PFSK-1 (cell line): Measurements from ENCODE around the gene SH3PXD2A.

Experiments
- FOXP2 ChIP-seq: optimal IDR thresholded peaks from 2 replicates; pipeline ENCODE3; 2011; ENCODE audit warnings: borderline replicate concordance, control low read depth, inconsistent platforms; ENCODE audit not compliant: insufficient read depth; ENCODE audit errors: extremely low read length, extremely low read depth
- POLR2AphosphoS5 ChIP-seq: IDR thresholded peaks from 2 replicates; pipeline ENCODE4 v1.6.1; 2012; ENCODE audit warnings: low read depth, mild to moderate bottlenecking, control low read depth, low read length, moderate library complexity
- SIN3A ChIP-seq: IDR thresholded peaks from 2 replicates; pipeline ENCODE4 v1.6.1; 2012; ENCODE audit warnings: mild to moderate bottlenecking, low read length, moderate library complexity, borderline replicate concordance; ENCODE audit not compliant: insufficient read depth
- TAF1 ChIP-seq: IDR thresholded peaks from 2 replicates; pipeline ENCODE4 v1.6.1; 2012; ENCODE audit warnings: low read length, control low read depth, borderline replicate concordance; ENCODE audit not compliant: insufficient read depth
- TF ChIP-seq, protein P1 (sequence below), 2 experiments: IDR thresholded peaks; 2 replicates each; pipeline versions ENCODE4 v1.6.1 to v1.8.0; 2011 to 2012; ENCODE audit warnings: low read depth in 2 of 2, low read length in 2 of 2, control low read depth in 1 of 2, inconsistent platforms in 1 of 2, mild to moderate bottlenecking in 1 of 2, moderate library complexity in 1 of 2; ENCODE audit not compliant: insufficient read depth in 1 of 2

Gene SH3PXD2A

DNA sequence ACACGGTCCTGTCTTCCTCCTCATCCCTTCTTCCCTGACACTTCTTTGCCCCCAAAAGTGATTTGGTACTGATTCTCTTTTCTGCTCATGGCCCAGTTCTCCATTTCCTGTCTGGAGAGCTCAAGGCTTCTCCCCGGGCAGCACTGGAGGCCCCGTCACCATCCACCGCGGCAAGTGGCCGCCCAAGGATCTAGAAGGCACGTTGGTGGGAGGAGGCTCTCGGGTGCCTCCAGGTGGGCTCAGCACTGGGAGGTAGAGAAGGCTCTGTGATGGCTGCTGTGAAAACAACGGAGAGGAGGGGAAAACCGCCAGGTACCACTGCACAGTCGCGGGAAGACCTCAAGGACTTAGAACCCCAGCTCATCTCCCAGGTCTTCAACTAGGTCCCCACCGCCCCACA lies 227.5 kb downstream of the SH3PXD2A start:
- TF ChIP-seq, protein P1, sequence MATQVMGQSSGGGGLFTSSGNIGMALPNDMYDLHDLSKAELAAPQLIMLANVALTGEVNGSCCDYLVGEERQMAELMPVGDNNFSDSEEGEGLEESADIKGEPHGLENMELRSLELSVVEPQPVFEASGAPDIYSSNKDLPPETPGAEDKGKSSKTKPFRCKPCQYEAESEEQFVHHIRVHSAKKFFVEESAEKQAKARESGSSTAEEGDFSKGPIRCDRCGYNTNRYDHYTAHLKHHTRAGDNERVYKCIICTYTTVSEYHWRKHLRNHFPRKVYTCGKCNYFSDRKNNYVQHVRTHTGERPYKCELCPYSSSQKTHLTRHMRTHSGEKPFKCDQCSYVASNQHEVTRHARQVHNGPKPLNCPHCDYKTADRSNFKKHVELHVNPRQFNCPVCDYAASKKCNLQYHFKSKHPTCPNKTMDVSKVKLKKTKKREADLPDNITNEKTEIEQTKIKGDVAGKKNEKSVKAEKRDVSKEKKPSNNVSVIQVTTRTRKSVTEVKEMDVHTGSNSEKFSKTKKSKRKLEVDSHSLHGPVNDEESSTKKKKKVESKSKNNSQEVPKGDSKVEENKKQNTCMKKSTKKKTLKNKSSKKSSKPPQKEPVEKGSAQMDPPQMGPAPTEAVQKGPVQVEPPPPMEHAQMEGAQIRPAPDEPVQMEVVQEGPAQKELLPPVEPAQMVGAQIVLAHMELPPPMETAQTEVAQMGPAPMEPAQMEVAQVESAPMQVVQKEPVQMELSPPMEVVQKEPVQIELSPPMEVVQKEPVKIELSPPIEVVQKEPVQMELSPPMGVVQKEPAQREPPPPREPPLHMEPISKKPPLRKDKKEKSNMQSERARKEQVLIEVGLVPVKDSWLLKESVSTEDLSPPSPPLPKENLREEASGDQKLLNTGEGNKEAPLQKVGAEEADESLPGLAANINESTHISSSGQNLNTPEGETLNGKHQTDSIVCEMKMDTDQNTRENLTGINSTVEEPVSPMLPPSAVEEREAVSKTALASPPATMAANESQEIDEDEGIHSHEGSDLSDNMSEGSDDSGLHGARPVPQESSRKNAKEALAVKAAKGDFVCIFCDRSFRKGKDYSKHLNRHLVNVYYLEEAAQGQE (IDR thresholded peaks at IDR 0.05; ENCODE audit: insufficient read depth in 1 of 2, low read depth in 2 of 2, low read length in 2 of 2), result no peak
- TF ChIP-seq SIN3A (no peak), FOXP2 (no peak), TAF1 (no peak), POLR2AphosphoS5 (no peak)

DNA sequence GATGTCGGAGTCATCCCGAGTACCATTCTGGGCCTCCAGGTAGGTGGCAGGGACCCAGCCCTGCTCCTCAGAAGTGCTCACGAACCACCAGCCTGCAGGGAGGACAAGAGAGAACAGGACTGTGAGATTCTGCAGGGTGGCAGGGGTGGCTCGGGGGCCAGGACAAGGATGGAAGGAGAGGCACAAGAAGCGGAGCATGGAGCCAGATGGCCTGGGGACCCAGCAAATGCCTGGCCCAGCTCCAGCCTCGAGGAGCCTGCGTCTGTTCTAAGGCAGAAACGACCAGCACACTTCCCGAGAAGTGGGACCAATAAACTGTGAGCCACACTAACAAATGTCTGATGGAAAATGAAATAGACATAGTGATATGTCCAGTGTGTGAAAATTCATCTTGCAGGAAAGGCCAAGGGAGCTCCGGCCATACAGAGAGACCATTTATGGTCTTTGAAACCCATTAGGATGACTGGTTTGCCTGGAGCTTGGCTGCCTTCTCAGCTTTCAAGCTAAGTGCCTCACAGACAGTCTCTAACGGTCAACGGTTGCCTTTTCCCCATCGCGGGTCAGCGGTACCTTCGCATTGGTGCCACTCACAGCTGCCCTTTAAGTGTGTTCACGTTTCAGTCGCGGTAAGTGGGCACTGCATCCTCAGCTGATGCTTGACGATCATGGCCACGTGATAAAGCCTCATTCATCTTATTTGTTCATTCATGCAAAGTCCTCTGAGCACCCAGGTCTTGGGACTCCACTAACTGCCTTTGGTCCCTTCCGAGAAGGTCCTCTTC lies 228.1 kb downstream of the SH3PXD2A start:
- TF ChIP-seq FOXP2 (no peak), TAF1 (no peak), POLR2AphosphoS5 (no peak), SIN3A (no peak)
- TF ChIP-seq, protein P1 (IDR thresholded peaks at IDR 0.05; ENCODE audit: insufficient read depth in 1 of 2, low read depth in 2 of 2, low read length in 2 of 2), result no peak

DNA sequence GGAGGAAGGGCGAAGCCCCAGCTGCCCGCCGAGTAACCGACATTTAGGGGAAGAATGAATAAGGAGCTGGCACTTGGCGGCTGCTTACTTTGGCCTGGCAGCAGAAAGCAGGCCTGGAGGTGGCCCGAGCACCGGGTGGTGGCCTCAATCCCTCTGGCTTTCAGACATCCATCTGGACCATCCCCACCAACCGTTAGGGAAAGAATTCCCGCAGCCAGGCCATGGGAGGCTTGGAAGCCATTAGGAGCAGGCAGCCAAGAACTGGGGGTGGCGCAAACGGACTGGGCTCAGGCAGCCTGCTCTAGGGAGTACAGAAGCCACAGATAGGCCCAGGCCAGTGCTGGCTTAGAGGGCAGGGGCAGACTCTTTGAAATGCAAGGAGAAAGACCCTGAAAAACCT lies 229.2 kb downstream of the SH3PXD2A start:
- TF ChIP-seq, protein P1 (IDR thresholded peaks at IDR 0.05; ENCODE audit: insufficient read depth in 1 of 2, low read depth in 2 of 2, low read length in 2 of 2), result no peak
- TF ChIP-seq FOXP2 (no peak), SIN3A (no peak), TAF1 (no peak), POLR2AphosphoS5 (no peak)

DNA sequence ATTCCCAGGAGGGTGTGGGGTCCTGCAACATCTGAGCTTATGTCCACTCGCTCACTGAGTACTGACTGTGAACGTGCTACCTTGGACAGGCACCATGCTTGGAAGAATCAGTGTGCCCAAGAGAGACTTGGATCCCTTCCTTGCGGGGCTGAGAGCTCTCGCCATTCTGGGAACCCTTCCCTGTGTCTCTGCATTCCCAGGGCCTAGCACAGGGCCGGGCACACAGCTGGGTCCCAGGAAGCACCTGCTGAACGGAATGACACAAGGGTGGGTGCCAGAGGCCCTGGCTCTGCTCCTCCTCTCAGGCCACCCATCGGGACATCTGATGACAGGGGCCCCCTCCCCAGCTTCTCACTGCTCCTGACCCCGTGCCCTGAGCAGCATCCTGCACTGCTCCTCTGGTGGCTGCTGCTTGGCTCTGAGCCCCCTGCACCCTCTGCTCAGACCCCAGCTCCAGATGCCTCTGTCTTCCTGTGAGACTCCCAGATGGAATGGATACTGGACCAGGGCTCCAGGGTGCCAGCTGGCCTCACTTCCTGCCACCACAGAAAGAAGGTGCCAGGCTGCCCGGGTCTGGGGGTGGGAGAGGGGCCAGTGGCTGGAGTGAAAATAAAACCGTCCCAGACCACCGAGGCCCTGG lies 232.3 kb downstream of the SH3PXD2A start:
- no peak for TF ChIP-seq POLR2AphosphoS5

DNA sequence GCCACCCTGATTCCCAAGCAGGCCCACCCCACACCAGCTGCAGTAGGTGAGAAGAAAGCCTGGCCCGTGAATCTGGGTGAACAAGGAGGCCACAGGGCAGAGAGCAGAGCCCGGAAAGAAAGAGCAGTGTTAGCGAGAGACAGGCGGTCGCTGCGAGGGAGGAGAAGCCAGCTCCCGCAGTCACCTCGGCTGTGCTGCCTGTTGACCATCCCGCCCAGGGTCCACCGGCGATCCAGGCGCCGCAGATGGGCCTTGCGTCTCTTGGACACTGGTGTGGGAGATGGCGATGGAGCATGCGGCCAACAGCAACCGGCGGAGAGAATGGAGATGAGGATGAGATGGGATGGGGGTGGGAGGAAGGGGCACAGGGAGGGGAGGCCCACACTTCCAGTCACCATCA lies 233.1 kb downstream of the SH3PXD2A start:
- TF ChIP-seq, protein P1 (IDR thresholded peaks at IDR 0.05; ENCODE audit: insufficient read depth in 1 of 2, low read depth in 2 of 2, low read length in 2 of 2), result no peak
- no peak for TF ChIP-seq FOXP2
